Measurements from ENCODE around the gene JUN. TPM values are rescaled to one million over a fixed set of nuclear protein-coding genes. Genes with fewer than 3 reads are reported as not detected.

Gene JUN
- total and polyA plus RNA-seq, 2 donors from 2014 or later: 41.8 to 109 TPM

DNA sequence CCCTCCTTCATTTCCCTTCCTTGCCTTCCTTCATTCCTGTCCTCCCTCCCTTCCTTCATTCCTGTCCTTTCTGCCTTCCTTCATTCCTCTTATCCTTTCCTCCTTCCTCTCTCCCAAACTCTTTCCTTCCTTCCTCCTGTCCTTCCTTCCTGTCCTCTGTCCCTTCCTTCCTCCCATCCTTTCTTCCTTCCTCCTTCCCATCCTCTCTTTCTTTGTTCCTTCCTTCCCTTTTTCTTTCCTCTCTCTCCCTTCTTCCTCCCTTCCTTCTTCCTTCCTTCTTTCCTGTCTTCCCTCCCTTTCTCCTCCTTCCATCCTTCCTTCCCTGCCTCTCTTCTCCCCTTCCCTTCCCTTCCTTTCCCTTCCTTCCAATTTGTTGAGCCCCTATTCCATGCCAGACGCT lies 15.8 kb upstream of the JUN start:
- DNase-seq (no peak), FAIRE-seq (no peak)
- H3K9ac ChIP-seq (ENCODE audit: low read length in 3 of 3): no peak overlapping the region
- no peaks in the 10 kb centered on the region for H3K27me3 ChIP-seq (ENCODE audit: control insufficient read depth, insufficient read depth, low read length)
- intact Hi-C loops (cut with DNase I): no loop called here
- no peaks in the 10 kb centered on the region for H3K4me1 ChIP-seq (ENCODE audit: control insufficient read depth in 2 of 3, insufficient read depth in 2 of 3, low read depth in 1 of 3, low read length in 3 of 3)
- TF ChIP-seq, protein P1, sequence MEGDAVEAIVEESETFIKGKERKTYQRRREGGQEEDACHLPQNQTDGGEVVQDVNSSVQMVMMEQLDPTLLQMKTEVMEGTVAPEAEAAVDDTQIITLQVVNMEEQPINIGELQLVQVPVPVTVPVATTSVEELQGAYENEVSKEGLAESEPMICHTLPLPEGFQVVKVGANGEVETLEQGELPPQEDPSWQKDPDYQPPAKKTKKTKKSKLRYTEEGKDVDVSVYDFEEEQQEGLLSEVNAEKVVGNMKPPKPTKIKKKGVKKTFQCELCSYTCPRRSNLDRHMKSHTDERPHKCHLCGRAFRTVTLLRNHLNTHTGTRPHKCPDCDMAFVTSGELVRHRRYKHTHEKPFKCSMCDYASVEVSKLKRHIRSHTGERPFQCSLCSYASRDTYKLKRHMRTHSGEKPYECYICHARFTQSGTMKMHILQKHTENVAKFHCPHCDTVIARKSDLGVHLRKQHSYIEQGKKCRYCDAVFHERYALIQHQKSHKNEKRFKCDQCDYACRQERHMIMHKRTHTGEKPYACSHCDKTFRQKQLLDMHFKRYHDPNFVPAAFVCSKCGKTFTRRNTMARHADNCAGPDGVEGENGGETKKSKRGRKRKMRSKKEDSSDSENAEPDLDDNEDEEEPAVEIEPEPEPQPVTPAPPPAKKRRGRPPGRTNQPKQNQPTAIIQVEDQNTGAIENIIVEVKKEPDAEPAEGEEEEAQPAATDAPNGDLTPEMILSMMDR (IDR thresholded peaks at IDR 0.05; ENCODE audit: borderline replicate concordance, extremely low read depth, insufficient read depth): no peak
- H3K36me3 ChIP-seq (ENCODE audit: control insufficient read depth in 2 of 3, insufficient read depth in 3 of 3, low read length in 3 of 3): no peaks in the 10 kb centered on the region
- H3K9me3 ChIP-seq (ENCODE audit: control insufficient read depth in 2 of 3, insufficient read depth in 1 of 3, low read length in 3 of 3): no peaks in the 10 kb centered on the region
- H3K27ac ChIP-seq (ENCODE audit: low read depth in 2 of 2, low read length in 2 of 2): no peak overlapping the region
- no peak overlapping the region for H3K4me3 ChIP-seq (ENCODE audit: low read length in 3 of 3)

DNA sequence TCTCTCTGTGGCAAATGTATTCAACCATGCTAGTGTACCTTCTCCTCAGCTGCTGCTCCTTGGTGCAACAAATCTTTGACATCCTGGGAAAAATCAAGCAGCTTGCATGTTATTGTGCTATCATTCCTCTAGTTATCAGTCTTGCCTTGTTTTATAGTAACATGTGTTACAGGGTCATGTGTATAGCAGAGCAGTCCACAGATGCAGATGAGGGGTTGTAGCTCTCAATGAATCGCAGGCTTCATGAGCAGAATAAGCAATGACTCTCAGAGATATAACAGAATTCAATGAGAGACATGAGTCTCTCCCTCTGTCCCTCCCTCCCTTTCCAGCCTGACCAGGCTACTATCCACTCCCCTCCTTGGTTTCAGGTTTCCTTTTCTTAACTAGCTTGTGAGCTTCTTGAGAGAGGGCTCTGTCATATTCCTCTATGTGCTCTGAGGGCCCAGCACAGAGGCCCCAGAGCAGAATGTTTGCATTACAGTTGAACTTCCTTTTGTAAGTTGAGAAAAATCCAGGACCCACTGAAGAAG lies 15.1 kb upstream of the JUN start:
- TF ChIP-seq, protein P1 (IDR thresholded peaks at IDR 0.05; ENCODE audit: borderline replicate concordance, extremely low read depth, insufficient read depth): no peak
- H3K4me1 ChIP-seq (ENCODE audit: control insufficient read depth in 2 of 3, insufficient read depth in 2 of 3, low read depth in 1 of 3, low read length in 3 of 3): no peaks in the 10 kb centered on the region
- no peaks in the 10 kb centered on the region for H3K27me3 ChIP-seq (ENCODE audit: control insufficient read depth, insufficient read depth, low read length)
- no peak overlapping the region for H3K27ac ChIP-seq (ENCODE audit: low read depth in 2 of 2, low read length in 2 of 2)
- FAIRE-seq (no peak), DNase-seq (no peak)
- H3K4me3 ChIP-seq (ENCODE audit: low read length in 3 of 3): no peak overlapping the region
- H3K36me3 ChIP-seq (ENCODE audit: control insufficient read depth in 2 of 3, insufficient read depth in 3 of 3, low read length in 3 of 3): no peaks in the 10 kb centered on the region
- intact Hi-C loops (cut with DNase I): no loop called here
- no peaks in the 10 kb centered on the region for H3K9me3 ChIP-seq (ENCODE audit: control insufficient read depth in 2 of 3, insufficient read depth in 1 of 3, low read length in 3 of 3)
- H3K9ac ChIP-seq (ENCODE audit: low read length in 3 of 3): no peak overlapping the region

DNA sequence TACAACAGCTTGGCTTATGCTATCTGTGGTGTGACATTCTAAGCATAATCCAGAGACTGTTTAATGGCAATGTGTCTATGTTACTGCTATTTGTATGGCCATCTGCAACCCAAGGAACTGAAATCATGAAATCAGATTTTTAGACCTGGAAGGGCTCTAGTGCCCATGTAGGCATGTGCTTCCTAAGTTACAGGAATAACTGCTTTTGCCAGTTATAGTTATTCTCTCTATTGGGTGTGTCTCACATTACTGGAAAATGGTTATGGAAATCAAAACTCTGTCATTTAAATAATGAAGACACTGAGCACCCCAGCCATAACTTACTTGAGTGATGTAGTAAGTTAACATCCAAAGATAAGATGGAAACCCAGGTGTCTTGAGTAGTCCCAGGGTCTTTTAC lies 12.6 kb upstream of the JUN start:
- Histone ChIP-seq H3K9ac (ENCODE audit: low read length in 3 of 3) (no peak overlapping the region), H3K4me1 (ENCODE audit: control insufficient read depth in 2 of 3, insufficient read depth in 2 of 3, low read depth in 1 of 3, low read length in 3 of 3) (no peaks in the 10 kb centered on the region), H3K27ac (ENCODE audit: low read depth in 2 of 2, low read length in 2 of 2) (no peak overlapping the region), H3K4me3 (ENCODE audit: low read length in 3 of 3) (no peak overlapping the region), H3K9me3 (ENCODE audit: control insufficient read depth in 2 of 3, insufficient read depth in 1 of 3, low read length in 3 of 3) (no peaks in the 10 kb centered on the region), H3K27me3 (ENCODE audit: control insufficient read depth, insufficient read depth, low read length) (no peaks in the 10 kb centered on the region), H3K36me3 (ENCODE audit: control insufficient read depth in 2 of 3, insufficient read depth in 3 of 3, low read length in 3 of 3) (no peaks in the 10 kb centered on the region)
- intact Hi-C loops (cut with DNase I): no loop called here
- FAIRE-seq: no peak
- no peak for DNase-seq
- TF ChIP-seq, protein P1 (IDR thresholded peaks at IDR 0.05; ENCODE audit: borderline replicate concordance, extremely low read depth, insufficient read depth): no peak

DNA sequence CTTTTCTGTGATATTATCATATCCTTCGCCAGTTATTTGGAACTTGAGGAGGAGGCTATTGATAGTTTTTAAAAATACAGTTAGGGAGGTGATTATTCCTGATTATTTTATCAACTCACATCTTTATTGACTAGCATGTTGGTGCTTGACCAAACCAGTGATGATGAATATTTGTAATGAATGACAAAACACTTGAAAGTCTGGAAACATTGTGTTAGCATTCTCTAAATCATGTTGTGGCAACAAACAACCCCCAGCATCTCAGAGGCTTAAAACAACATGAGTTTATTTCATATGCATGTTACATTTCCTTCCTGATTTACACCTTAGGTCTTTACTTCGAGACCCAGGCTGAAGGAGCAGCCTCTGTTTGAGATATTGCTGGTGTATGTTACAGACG lies 10.7 kb upstream of the JUN start:
- H3K4me3 ChIP-seq (ENCODE audit: low read length in 3 of 3): no peak overlapping the region
- no peaks in the 10 kb centered on the region for H3K27me3 ChIP-seq (ENCODE audit: control insufficient read depth, insufficient read depth, low read length)
- FAIRE-seq: no peak
- H3K9me3 ChIP-seq (ENCODE audit: control insufficient read depth in 2 of 3, insufficient read depth in 1 of 3, low read length in 3 of 3): no peaks in the 10 kb centered on the region
- no peak for DNase-seq
- H3K27ac ChIP-seq (ENCODE audit: low read depth in 2 of 2, low read length in 2 of 2): no peak overlapping the region
- H3K36me3 ChIP-seq (ENCODE audit: control insufficient read depth in 2 of 3, insufficient read depth in 3 of 3, low read length in 3 of 3): no peaks in the 10 kb centered on the region
- TF ChIP-seq, protein P1 (IDR thresholded peaks at IDR 0.05; ENCODE audit: borderline replicate concordance, extremely low read depth, insufficient read depth): no peak
- intact Hi-C loops (cut with DNase I): no loop called here
- no peak overlapping the region for H3K9ac ChIP-seq (ENCODE audit: low read length in 3 of 3)
- no peaks in the 10 kb centered on the region for H3K4me1 ChIP-seq (ENCODE audit: control insufficient read depth in 2 of 3, insufficient read depth in 2 of 3, low read depth in 1 of 3, low read length in 3 of 3)

Measured in kidney (tissue), 14 donors.